HG03135 (cell line): ENCODE data around the gene MYADM.
"Not testable (repeated sequence)": the region's sequence is repeated elsewhere in the genome, so short reads cannot be mapped to it uniquely, and the experiment has no call there.

Experiments used
- ATAC-seq: cut with Tn5 transposase; IDR thresholded peaks from one replicate; pipeline ENCODE4 v1.9.1; 2021; ENCODE audit warnings: mild to moderate bottlenecking, moderate library complexity; ENCODE audit not compliant: unreplicated experiment

MYADM gene, protein sequence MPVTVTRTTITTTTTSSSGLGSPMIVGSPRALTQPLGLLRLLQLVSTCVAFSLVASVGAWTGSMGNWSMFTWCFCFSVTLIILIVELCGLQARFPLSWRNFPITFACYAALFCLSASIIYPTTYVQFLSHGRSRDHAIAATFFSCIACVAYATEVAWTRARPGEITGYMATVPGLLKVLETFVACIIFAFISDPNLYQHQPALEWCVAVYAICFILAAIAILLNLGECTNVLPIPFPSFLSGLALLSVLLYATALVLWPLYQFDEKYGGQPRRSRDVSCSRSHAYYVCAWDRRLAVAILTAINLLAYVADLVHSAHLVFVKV

DNA sequence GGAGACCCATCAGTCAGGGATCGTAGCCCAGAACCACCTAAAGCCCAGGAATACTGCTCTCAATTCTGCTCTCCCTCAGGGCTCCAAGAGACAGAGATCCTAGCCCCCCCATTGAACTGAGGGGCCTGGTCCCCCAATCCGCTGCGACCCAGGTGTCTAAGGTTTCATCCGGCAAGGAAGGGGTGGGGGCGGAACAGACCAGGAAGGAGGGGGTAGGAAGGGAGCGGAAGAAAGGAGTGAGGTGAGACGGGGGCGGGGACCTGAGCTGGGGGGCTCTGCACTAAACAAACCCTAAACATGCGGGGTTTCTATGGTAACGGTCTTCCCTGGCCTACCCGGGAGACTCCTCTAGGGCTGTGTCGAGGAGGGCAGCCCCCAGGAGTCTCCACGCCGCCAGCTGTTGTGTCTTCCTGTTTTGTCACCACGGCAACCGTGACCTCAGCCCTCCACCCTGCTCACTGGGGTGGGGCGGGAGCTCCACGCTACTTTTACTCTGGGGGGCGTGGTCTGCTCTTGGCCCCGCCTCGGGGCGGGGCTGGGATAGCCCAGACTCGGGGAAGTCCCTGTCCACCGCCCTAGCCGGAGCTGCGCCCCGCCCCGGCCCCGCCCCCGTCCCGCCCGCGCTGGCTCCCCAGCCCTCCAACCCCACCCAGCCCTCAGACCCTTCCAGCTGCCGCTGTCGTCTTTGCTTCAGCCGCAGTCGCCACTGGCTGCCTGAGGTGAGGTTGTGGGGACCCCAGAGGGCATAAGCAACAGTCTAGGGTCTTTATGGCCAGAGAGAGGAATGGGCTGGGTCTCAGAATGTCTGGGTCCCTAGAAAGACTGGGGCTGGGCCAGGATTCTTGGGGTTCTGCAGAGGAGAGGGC lies at the start of gene MYADM:
Gene MYADM (plus strand): TSS at position 659 of the 866 bp plus-strand sequence. CDS start 5,647 bp downstream, outside the sequence.
- peak; percentile 62 for ATAC-seq

DNA sequence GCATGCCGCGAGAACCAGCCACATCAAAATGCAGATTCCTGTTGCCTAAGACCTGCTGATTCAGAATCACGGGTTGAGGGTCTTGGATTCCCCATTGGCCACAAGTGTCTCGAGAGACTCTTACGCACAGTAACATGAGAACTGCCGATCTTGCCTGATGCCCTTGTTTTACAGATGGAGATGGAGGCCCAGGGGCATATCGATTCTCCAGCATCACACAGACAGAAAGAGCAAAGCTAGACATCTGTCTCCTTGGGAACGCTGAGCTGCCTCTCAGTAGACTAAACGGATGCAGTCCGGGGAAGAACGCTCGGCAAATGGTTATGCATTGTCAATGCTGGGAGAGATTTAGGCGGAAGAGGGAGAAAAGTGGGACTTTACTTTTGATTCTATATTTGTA lies 48.9 kb upstream of the MYADM start:
- ATAC-seq, result no peak

DNA sequence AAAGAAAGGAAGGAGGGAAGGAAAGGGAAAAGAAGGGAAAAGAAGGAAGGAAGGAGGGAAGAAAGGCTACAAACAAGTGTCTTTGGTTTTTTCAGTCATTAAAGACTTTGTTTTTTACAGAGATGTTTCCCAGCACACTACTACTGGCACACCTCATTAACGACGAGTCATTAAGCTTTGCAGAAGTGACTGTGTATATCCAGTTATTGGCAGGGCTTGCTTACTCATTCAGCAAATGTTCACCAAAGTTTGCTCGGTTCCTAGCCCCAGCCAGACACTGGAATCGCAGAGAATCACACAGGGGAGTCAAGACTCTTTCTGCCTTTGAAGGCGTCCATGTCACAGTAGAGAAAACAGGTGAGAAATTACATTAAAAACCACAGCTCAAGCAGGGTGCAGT lies 47.8 kb upstream of the MYADM start:
- no peak for ATAC-seq

DNA sequence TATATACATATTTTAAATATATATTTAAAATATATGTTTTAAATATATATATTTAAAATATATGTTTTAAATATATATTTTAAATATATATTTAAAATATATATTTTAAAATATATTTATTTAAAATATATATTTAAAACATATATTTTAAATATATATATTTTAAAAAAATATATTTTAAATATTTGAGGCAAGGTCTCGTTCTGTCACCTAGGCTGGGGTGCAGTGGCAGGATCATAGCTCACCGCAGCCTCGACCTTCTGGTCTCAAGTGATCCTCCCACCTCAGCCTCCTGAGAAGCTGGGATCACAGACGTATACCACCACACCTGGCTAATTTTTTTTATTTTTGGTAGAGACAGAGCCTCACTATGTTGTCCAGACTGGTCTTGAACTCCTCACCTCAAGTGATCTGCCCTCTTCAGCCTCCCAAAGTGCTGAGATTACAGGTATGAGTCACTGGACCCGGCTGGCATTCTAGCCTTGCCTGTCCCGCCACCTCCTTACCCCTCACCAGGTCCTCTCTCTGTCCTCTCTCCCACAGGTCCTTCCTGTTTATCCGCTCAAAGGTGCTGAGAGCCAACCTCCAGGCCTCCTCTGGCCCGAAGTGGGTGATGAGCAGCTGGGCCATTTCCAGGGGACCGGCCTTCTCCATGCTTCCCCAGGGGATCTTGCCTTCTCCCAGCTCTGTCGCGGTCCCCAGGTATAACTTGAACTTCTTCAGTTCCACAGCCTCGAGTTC lies 44.1 kb upstream of the MYADM start:
- ATAC-seq, result no peak

DNA sequence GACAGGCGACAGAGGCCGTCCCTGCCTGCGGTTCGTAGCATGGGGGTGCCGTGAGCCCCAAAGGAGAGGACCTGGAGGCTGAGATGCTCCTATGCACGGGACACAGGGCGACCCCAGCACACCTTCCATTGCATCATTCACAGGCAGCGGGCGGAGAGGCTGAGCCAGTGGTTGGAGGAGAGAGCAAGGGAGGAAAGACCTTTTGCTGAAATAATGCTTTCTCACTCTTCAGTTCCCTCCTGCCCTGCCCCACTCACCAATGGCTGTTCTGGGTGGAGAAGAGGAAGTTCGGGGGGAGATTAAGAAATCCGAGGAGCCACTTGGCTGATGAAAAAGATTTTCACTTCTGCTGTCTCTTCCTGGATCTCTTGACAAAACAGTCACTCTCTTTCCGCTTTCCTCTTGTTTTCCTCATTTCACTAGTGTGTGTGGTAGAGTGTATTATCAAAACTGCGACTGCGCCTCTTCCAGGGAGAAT lies 43.5 kb upstream of the MYADM start, which contains the start of gene NLRP12:
Gene NLRP12 (minus strand): TSS at position 181 of the 478 bp plus-strand sequence. CDS start 140 bp downstream, at position 41.
- no peak for ATAC-seq

DNA sequence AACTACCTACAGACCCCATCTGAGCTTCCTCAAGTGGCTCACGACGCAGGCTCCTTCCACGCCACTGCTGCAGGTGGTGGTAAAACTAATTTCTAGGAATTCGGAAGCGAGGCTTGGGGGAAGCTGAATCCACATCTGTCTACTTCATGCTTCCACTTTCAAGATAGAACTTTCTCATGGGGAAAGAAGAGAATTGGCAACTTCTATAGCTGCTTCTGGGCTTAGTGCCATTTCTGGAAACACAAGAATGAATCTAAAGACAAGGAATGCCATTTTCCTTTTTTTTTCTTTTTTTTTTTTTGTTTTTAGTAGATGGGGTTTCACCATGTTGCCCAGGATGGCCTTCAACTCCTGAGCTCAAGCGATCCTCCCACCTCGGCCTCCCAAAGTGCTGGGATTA lies 40.8 kb upstream of the MYADM start:
- no peak for ATAC-seq

DNA sequence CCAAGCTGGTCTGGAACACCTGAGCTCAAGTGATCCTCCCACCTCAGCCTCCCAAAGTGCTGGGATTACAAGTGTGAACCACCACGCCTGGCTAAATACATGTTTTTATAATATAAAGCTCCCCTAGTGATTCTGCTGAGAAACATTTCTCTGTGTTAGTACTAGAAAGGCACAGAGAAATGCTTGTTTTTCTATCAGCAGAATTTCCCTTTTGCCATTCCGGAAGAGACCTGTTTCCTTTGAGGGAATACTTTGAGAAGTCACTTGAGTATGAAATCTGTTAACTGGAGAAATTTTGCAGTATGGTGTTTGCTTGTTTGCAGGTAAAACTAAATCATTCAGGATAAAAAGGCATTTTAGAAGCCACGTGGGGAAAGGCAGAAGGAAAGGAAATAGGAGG lies 39.2 kb upstream of the MYADM start:
- no peak for ATAC-seq

DNA sequence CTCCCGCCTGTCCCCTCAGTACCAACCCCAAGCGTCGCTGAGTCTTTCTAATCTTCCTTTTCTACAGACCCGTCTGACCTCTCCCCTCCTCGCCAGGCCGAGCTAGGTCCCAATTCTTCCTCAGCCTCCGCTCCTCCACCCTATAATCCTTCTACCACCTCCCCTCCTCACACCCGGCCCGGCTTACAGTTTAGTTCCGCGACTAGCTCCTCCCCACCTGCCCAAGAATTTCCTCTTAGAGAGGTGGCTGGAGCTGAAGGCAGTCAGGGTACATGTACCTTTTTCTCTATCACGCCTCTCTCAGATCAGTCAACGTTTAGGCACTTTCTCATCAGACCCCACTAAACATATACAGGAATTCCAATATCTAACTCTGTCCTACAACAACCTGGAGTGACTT lies 34.8 kb upstream of the MYADM start:
- not testable (repeated sequence) for ATAC-seq

DNA sequence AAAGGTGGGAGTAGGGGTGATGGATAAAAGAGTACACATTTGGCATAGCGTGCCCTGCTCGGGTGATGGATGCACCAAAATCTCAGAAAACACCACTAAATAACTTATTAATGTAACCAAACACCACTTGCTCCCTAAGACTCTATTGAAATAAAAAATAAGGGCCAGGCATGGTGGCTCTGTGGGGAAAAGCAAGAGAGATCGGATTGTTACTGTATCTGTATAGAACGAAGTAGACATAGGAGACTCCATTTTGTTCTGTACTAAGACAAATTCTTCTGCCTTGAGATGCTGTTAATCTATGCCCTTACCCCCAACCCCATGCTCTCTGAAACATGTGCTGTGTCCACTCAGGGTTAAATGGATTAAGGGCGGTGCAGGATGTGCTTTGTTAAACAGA lies 29.2 kb upstream of the MYADM start:
- ATAC-seq, result not testable (repeated sequence)

DNA sequence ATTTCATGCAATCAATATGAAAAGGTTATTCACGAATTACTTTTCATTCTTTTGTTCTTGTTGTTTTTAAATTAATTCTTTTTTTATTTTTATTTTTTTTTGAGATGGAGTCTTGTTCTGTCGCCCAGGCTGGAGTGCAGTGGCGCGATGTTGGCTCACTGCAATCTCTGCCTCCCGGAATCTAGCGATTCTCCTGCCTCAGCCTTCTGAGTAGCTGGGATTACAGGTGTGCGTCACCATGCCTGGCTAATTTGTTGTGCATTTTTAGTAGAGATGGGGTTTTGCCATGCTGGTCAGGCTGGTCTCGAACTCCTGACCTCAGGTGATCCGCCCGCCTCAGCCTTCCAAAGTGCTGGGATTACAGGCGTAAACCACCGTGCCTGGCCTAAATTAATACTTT lies 27.4 kb upstream of the MYADM start:
- not testable (repeated sequence) for ATAC-seq

DNA sequence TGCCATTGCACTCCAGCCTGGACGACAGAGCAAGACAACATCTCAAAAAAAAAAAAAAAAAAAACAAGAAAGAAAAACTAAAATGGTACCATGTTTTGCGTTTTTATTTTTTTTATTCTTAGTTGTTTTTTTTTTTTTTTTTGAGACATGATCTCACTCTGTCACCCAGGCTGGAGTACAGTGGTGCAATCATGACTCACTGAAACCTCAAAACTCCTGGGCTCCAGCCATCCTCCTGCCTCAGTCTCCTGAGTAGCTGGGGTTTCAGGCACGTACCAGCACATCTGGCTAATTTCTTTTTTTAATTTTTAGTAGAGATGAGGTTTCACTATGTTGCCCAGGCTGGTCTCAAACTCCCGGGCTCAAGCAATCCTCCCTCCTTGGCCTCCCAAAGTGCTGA lies 26.8 kb upstream of the MYADM start:
- ATAC-seq, result not testable (repeated sequence)

DNA sequence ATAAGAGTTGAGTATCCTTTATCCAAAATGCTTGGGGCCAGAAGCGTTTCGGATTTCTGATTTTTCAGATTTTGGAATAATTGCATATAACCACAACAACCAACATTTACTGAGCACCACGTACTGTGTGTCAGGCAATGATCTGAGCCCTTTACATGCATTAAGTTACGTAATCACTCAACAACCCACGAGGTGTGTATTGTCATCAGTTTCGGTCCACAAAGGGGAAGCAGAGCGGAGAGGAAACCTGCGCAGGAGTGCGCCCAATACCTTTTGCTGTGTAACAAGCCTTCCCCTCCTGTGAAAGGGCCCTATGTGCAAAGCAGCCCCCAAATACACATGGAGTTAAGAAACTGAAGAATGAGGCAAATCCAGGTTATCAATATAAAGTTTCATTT lies 22.8 kb upstream of the MYADM start:
- ATAC-seq, result no peak

DNA sequence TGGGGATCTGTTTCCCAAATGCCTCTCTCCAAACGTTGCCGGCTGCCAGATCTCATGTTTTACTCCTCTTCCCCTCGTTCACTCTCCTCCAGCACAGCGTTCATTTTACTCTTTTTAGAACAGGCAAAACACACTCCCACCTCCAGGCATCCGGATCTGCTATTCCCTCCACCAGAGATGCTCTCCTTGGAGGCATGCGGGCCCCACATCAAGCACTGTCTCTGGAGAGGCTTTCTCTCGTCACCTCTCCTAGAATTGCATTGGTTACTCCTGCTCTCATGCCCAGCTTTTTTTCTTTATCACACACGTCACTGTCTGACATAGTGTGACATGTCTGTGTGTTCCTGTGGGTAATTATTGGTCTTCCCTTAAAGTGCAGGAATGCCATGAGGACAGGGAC lies 20.1 kb upstream of the MYADM start:
- no peak for ATAC-seq

DNA sequence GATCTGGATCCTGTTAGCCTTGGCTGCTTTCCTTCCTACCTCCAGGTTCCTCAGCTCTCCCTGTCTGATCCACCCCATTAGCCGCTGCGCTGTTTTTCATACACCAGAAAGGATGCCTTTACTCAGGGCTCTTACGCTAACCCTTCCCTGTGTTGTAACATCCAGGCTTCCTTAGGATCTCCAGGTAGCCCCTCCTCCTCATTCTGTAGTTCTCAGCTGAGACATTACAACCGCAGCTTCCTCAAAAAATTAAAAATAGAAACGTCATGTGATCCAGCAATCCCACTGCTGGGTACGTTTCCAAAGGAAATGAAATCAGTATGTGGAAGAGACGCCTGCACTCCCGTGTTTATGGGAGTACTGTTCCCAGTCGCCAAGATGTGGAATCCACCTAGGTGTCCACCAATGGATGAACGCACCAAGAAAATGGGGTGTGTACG lies 18.4 kb upstream of the MYADM start:
- ATAC-seq, result no peak

DNA sequence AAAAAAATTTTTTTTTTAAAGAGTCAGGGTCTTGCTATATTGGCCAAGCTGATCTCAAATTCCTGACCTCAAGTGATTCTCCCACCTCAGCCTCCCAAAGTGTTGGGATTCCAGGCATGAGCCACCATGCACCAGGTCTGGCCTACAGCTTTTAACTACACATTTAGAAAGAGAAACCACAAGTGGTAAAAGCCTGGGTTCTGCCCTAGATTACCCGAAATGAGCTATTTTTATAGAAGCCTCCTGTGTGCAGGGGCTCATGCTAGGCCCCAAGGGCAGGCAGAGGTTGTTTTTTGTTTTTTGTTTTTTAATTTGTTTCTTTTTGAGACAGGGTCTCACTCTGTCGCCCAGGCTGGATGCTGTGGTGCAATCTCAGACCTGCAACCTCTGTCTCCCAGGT lies 14.0 kb upstream of the MYADM start:
- ATAC-seq, result no peak

DNA sequence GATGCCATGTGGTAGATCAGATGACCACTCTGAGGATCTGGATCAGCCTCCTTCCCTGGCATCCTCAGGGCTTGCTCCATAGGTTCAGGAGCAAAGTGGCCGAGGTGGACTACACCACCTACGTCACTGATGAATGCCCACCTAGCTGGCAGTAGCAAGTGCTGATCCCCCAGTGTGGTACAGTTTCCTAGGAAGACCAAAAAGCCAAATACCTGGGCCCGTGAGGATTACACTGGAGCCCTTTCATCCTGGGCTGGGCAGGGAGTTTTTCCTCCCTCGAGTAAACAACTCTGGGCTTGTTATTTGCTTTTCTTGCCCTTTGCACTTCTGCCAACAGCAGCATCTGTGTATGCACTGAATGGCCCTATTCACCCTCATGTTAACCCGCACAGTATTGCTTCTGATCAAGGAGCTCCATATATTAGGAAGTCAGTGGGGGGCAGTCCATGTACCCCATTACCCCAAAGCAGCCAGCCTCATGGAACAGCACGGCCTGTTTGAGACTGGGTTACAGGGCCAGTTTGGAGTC lies 3.3 kb upstream of the MYADM start:
- ATAC-seq, result no peak

DNA sequence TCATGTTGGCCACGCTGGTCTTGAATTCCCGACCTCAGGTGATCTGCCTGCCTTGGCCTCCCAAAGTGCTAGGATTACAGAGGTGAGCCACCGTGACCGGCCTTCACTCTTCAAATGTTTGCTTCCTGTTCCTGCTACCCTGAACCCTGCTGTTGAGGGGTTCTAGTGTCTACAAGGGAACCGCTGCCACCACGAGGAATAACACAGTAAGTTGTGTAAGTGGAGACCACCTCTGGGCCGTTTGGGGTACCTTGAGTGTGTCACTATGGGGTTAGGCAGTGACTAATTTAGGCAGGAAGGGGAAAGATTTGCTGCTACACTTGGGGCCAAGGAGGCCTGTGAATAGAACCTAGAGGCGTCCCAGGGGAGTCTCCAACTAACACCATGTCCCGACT lies 2.2 kb upstream of the MYADM start:
- no peak for ATAC-seq

DNA sequence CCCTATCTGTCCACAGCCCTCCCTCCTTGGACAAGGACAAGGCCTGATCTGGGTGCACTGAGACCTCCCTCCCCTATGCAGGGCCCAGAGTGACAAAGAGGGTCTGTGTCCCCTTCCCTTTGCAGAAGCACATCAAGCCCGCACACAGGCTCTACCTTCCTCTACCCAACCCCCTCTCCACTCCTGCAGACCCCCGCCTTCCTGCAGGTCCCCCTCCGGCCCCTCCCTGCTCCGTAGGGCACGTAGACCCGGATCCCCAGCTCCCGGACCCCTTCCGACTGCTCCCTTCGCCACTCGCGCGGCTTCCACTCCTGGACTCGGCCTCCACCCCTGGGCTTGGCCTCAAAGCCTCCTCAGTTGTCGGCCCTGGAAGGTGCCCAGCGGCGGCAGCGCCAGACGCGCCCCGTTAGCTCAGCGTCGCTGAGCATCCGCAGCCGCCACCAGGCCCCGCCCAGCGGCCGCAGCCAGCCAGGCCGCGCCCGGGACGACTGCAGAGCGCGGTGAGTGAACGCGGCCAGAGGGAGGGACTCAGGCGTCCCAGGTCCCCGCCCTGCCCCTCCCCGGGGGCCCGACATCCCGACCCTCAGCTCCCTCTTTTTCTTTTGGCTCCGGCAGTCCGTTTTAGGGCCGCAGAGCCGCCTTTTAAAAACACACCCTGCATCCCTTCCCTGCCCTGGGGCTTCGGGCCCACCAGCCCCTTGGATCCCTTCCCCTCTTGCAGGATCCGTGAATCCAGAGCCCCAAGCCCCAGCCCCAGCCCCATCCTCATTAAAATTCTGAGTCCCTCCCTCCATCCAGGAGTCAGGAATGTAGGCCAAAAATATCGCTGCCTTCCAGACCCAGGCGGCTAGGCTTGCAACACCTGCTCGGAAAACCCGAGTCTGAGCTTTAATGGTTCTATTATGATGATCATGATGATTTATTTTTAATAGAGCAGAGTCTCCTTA lies 1.5 kb upstream of the MYADM start:
- no peak for ATAC-seq

DNA sequence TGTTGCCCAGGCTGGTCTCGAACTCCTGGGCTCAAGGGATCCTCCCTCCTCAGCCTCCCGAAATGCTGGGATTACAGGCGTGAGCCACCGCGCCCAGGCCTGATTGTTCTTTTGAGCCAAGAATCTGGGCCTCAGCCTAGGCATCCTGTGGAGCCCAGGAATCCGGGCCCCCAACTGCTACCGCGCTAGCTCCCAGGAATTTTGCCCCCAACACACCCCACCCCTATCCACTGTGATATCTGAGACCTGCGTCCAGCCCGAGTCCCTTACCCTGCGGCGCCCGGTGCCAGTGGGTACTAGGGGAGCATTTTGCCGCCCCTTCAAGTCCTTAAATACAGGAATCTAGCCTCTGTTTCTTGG lies 838 bp upstream of the MYADM start:
- ATAC-seq, result no peak
